K562 (cell line): Measurements from ENCODE around the gene RAD54L. TPM values are rescaled to one million over a fixed set of nuclear protein-coding genes. Genes with fewer than 3 reads are reported as not detected.

Experiments used
- ASH1L ChIP-seq: fragments of 450-650 bp; IDR thresholded peaks from 2 replicates; pipeline ENCODE4 v1.6.1; 2018; ENCODE audit warnings: borderline replicate concordance, mild to moderate bottlenecking, low read depth; ENCODE audit not compliant: partially characterized antibody
- DPF2 ChIP-seq: fragments of 450-650 bp; IDR thresholded peaks from 2 replicates; pipeline ENCODE4 v1.6.1; 2016
- EZH2 ChIP-seq: IDR thresholded peaks from 2 replicates; pipeline ENCODE4 v1.6.1; 2012; ENCODE audit warnings: low read depth, mild to moderate bottlenecking, inconsistent platforms, low read length, borderline replicate concordance
- FIP1L1 ChIP-seq: fragments of 200-400 bp; formaldehyde crosslinking; IDR thresholded peaks from 2 replicates; pipeline ENCODE4 v1.6.1; 2018; ENCODE audit warnings: mild to moderate bottlenecking, low read depth, low read length; ENCODE audit not compliant: poor library complexity, severe bottlenecking
- HSF4 ChIP-seq: fragments of 250-450 bp; sonication (Bioruptor Pico); IDR thresholded peaks from 2 replicates; pipeline ENCODE4 v2.1.2; 2022; ENCODE audit warnings: mild to moderate bottlenecking, moderate library complexity, borderline replicate concordance
- L3MBTL2 ChIP-seq: fragments of 450-650 bp; IDR thresholded peaks from 2 replicates; pipeline ENCODE4 v1.6.1; 2016; ENCODE audit warnings: mild to moderate bottlenecking, moderate library complexity
- RERE ChIP-seq: sonication (generic); formaldehyde crosslinking; IDR thresholded peaks from 2 replicates; pipeline ENCODE4 v1.8.0; 2023; ENCODE audit warnings: missing genetic modification reagents, mild to moderate bottlenecking, borderline replicate concordance
- RFX5 ChIP-seq: IDR thresholded peaks from 2 replicates; pipeline ENCODE4 v1.6.1; 2011; ENCODE audit warnings: low read depth, mild to moderate bottlenecking, improper control_type of control experiment, low read length
- SAP30 ChIP-seq: fragments of 200-600 bp; sonication (generic); IDR thresholded peaks from 2 replicates; pipeline ENCODE4 v1.6.1; 2012; ENCODE audit warnings: borderline replicate concordance, low read depth, mild to moderate bottlenecking, moderate library complexity, low read length, control low read depth, inconsistent platforms; ENCODE audit not compliant: insufficient read depth, poor library complexity, severe bottlenecking
- SMAD1 ChIP-seq: fragments of 150-350 bp; IDR thresholded peaks from 2 replicates; pipeline ENCODE4 v1.6.1; 2014; ENCODE audit warnings: low read length, low read depth; ENCODE audit not compliant: partially characterized antibody
- SP1 ChIP-seq: sonication (generic); formaldehyde crosslinking; IDR thresholded peaks from 2 replicates; pipeline ENCODE4 v1.8.1; 2022; ENCODE audit warnings: mild to moderate bottlenecking, missing genetic modification reagents
- TAF1 ChIP-seq: IDR thresholded peaks from 2 replicates; pipeline ENCODE4 v1.6.1; 2011; ENCODE audit warnings: mild to moderate bottlenecking, low read length, moderate library complexity; ENCODE audit not compliant: insufficient read depth, control insufficient read depth, severe bottlenecking; ENCODE audit errors: extremely low read depth
- ZKSCAN3 ChIP-seq: fragments of 250-450 bp; sonication (Bioruptor Pico); IDR thresholded peaks from 2 replicates; pipeline ENCODE4 v1.4.0; 2020
- ZNF124 ChIP-seq: sonication (generic); formaldehyde crosslinking; IDR thresholded peaks from 2 replicates; pipeline ENCODE4 v1.8.1; 2022; ENCODE audit warnings: missing genetic modification reagents
- ZNF740 ChIP-seq, 3 experiments: fragments of 200-800 bp in 1 of 3; sonication (Bioruptor generic) in 1 of 3; sonication (generic) in 1 of 3; formaldehyde crosslinking in 1 of 3; IDR thresholded peaks; 2 replicates each; pipeline versions ENCODE4 v1.6.1 to v1.8.0; 2016 to 2022; ENCODE audit warnings: mild to moderate bottlenecking in 2 of 3, missing compliant biosample characterization in 2 of 3, missing genetic modification characterization in 2 of 3, missing genetic modification reagents in 1 of 3
- polyA plus RNA-seq, 8 experiments: library from polyadenylated mRNA; depleted of rRNA in 4 of 8; stranded (reverse) in 5 of 8; unstranded in 3 of 8; fragments of >200 nt; fragmentation: Nextera tagmentation in 2 of 8; fragmentation: Illumina TruSeq in 1 of 8; extraction: Ambion mirVana in 2 of 8; extraction: Trizol in 1 of 8; gene quantifications; 2 replicates each; pipeline versions ENCODE4 v1.2.1 to v1.2.3, GENCODE V29; 2011 to 2014; ENCODE audit warnings: inconsistent platforms in 1 of 8, missing spikeins in 1 of 8
- total RNA-seq, 7 experiments: library from RNA; depleted of rRNA in 6 of 7; stranded (reverse); fragments of >200 nt in 6 of 7; fragmentation: Illumina TruSeq in 2 of 7; extraction: Trizol in 2 of 7; gene quantifications; 2 replicates each; pipeline versions ENCODE4 v1.2.1 to v1.2.3, GENCODE V29; 2011 to 2021; ENCODE audit warnings: low replicate concordance in 1 of 7
- TF ChIP-seq, protein P1 (sequence below): IDR thresholded peaks from 2 replicates; pipeline ENCODE4 v1.6.1; 2014; ENCODE audit warnings: antibody characterized with exemption
- TF ChIP-seq, protein P2 (sequence below): conservative IDR thresholded peaks from 2 replicates; pipeline ENCODE4 v1.6.1; 2011; ENCODE audit warnings: low read depth, mild to moderate bottlenecking, low read length; ENCODE audit not compliant: control insufficient read depth

Gene RAD54L
- total and polyA plus RNA-seq, 9 of the 15 experiments (the other 6 are each of a cell fraction or from before 2014, with no cell fraction given), result 17.9 to 92.3 (median 37.5) TPM

- peak; percentile 44 for TF ChIP-seq TAF1
- TF ChIP-seq ZNF740 (CRISPR knock-in tag; IDR thresholded peaks at IDR 0.05), result peak; percentile 42; the same call in 1 of the 2 replicates
- TF ChIP-seq ZNF740 (tag; IDR thresholded peaks at IDR 0.05), result no peak
- no peak for TF ChIP-seq ZKSCAN3 (CRISPR knock-in tag)
- TF ChIP-seq FIP1L1, result no peak
- no peak for TF ChIP-seq EZH2
- TF ChIP-seq SAP30, result peak; percentile 62
- peak; percentile 34 for TF ChIP-seq SMAD1
- TF ChIP-seq, protein P1, sequence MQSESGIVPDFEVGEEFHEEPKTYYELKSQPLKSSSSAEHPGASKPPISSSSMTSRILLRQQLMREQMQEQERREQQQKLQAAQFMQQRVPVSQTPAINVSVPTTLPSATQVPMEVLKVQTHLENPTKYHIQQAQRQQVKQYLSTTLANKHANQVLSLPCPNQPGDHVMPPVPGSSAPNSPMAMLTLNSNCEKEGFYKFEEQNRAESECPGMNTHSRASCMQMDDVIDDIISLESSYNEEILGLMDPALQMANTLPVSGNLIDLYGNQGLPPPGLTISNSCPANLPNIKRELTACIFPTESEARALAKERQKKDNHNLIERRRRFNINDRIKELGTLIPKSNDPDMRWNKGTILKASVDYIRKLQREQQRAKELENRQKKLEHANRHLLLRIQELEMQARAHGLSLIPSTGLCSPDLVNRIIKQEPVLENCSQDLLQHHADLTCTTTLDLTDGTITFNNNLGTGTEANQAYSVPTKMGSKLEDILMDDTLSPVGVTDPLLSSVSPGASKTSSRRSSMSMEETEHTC, result no peak
- TF ChIP-seq L3MBTL2, result peak; percentile 71
- no peak for TF ChIP-seq RFX5
- TF ChIP-seq HSF4, result no peak
- no peak for TF ChIP-seq ZNF124 (CRISPR knock-in tag)
- no peak for TF ChIP-seq RERE (CRISPR knock-in tag)
- peak; percentile 49 for TF ChIP-seq DPF2
- no peak for TF ChIP-seq ASH1L
- TF ChIP-seq, protein P2, sequence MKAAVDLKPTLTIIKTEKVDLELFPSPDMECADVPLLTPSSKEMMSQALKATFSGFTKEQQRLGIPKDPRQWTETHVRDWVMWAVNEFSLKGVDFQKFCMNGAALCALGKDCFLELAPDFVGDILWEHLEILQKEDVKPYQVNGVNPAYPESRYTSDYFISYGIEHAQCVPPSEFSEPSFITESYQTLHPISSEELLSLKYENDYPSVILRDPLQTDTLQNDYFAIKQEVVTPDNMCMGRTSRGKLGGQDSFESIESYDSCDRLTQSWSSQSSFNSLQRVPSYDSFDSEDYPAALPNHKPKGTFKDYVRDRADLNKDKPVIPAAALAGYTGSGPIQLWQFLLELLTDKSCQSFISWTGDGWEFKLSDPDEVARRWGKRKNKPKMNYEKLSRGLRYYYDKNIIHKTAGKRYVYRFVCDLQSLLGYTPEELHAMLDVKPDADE, result no peak
- TF ChIP-seq SP1, result peak; percentile 82
Measured at GRCh38 chr1:46246548-46247435, 771 bp upstream of the RAD54L start (continued).
